HepG2 (cell line): ENCODE measurements around the gene ETF1. TPM values are rescaled to one million over a fixed set of nuclear protein-coding genes. Genes with fewer than 3 reads are reported as not detected.

ENCODE experiments used
- AGO1 ChIP-seq: fragments of 200-400 bp; formaldehyde crosslinking; IDR thresholded peaks from 2 replicates; pipeline ENCODE4 v1.6.1; 2017; ENCODE audit warnings: mild to moderate bottlenecking, low read depth, low read length, moderate library complexity; ENCODE audit not compliant: poor library complexity, severe bottlenecking
- CCDC6 ChIP-seq: sonication (generic); formaldehyde crosslinking; IDR thresholded peaks from 2 replicates; pipeline ENCODE4 v1.8.1; 2022; ENCODE audit warnings: mild to moderate bottlenecking, missing genetic modification reagents, moderate library complexity
- CREB1 ChIP-seq, 2 experiments: fragments of 450-650 bp in 1 of 2; IDR thresholded peaks; 2 replicates each; pipeline ENCODE4 v1.6.1; 2016 to 2017; ENCODE audit warnings: control low read depth in 1 of 2, mild to moderate bottlenecking in 1 of 2, missing compliant biosample characterization in 1 of 2, missing genetic modification characterization in 1 of 2
- KDM5A ChIP-seq: fragments of 200-600 bp; sonication (generic); IDR thresholded peaks from 2 replicates; pipeline ENCODE4 v1.7.0; 2018; ENCODE audit warnings: antibody characterized with exemption, mild to moderate bottlenecking, low read length, borderline replicate concordance
- NFIB ChIP-seq: sonication (generic); formaldehyde crosslinking; IDR thresholded peaks from 2 replicates; pipeline ENCODE4 v1.9.0; 2021; ENCODE audit warnings: missing genetic modification reagents, mild to moderate bottlenecking, borderline replicate concordance
- PAWR ChIP-seq: sonication (generic); formaldehyde crosslinking; IDR thresholded peaks from 2 replicates; pipeline ENCODE4 v1.4.0; 2020; ENCODE audit warnings: missing genetic modification reagents, mild to moderate bottlenecking, borderline replicate concordance
- RBM22 ChIP-seq: fragments of 200-400 bp; formaldehyde crosslinking; optimal IDR thresholded peaks from 2 replicates; pipeline ENCODE3; 2017; ENCODE audit warnings: mild to moderate bottlenecking, low read length, moderate library complexity
- RNF2 ChIP-seq: fragments of 450-650 bp; conservative IDR thresholded peaks from 2 replicates; pipeline ENCODE4 v1.6.1; 2016; ENCODE audit warnings: low read depth
- SAFB2 ChIP-seq: sonication (generic); formaldehyde crosslinking; IDR thresholded peaks from 2 replicates; pipeline ENCODE4 v1.5.1; 2020; ENCODE audit warnings: missing genetic modification reagents, low read depth, mild to moderate bottlenecking, borderline replicate concordance
- SRSF1 ChIP-seq: fragments of 200-400 bp; formaldehyde crosslinking; optimal IDR thresholded peaks from 2 replicates; pipeline ENCODE3; 2017; ENCODE audit warnings: mild to moderate bottlenecking, low read depth, low read length, moderate library complexity
- SSRP1 ChIP-seq: IDR thresholded peaks from 2 replicates; pipeline ENCODE4 v1.6.1; 2016; ENCODE audit warnings: control low read depth
- TAF1 ChIP-seq: sonication (generic); formaldehyde crosslinking; IDR thresholded peaks from 2 replicates; pipeline ENCODE4 v1.4.0; 2020; ENCODE audit warnings: missing genetic modification reagents
- ZNF17 ChIP-seq: sonication (generic); formaldehyde crosslinking; IDR thresholded peaks from 2 replicates; pipeline ENCODE4 v1.5.0; 2020; ENCODE audit warnings: mild to moderate bottlenecking, missing genetic modification reagents
- ZNF24 ChIP-seq: fragments of 450-650 bp; IDR thresholded peaks from 2 replicates; pipeline ENCODE4 v1.6.1; 2017; ENCODE audit warnings: antibody characterized with exemption, mild to moderate bottlenecking
- ZNF331 ChIP-seq: sonication (generic); formaldehyde crosslinking; IDR thresholded peaks from 2 replicates; pipeline ENCODE4 v1.4.0; 2020; ENCODE audit warnings: missing genetic modification reagents
- ZNF670 ChIP-seq: sonication (generic); formaldehyde crosslinking; IDR thresholded peaks from 2 replicates; pipeline ENCODE4 v1.8.0; 2022; ENCODE audit warnings: mild to moderate bottlenecking, missing genetic modification reagents, borderline replicate concordance
- polyA plus RNA-seq, 8 experiments: library from polyadenylated mRNA; depleted of rRNA in 3 of 8; stranded (reverse) in 7 of 8; unstranded in 1 of 8; fragments of >200 nt; fragmentation: Illumina TruSeq in 4 of 8; extraction: Trizol in 4 of 8; gene quantifications; 2 replicates each; pipeline versions ENCODE4 v1.2.1 to v1.2.3, GENCODE V29; 2011 to 2016; ENCODE audit warnings: low read depth in 4 of 8, missing spikeins in 1 of 8, mixed read lengths in 1 of 8; ENCODE audit not compliant: insufficient read depth in 1 of 8
- total RNA-seq, 5 experiments: library from RNA; depleted of rRNA; stranded (reverse); fragments of >200 nt; fragmentation: Illumina TruSeq; extraction: Trizol; gene quantifications; 2 replicates each; pipeline ENCODE4 v1.2.3, GENCODE V29; 2016; ENCODE audit warnings: low read depth in 1 of 5
- TF ChIP-seq, protein P1 (sequence below): sonication (generic); formaldehyde crosslinking; conservative IDR thresholded peaks from 2 replicates; pipeline ENCODE4 v1.4.0; 2020; ENCODE audit warnings: mild to moderate bottlenecking, missing genetic modification reagents, moderate library complexity
- TF ChIP-seq, protein P2 (sequence below): sonication (generic); formaldehyde crosslinking; IDR thresholded peaks from 2 replicates; pipeline ENCODE4 v1.4.0; 2020; ENCODE audit warnings: mild to moderate bottlenecking, missing genetic modification reagents
- TF ChIP-seq, protein P3 (sequence below): sonication (generic); formaldehyde crosslinking; IDR thresholded peaks from 2 replicates; pipeline ENCODE4 v1.5.0; 2020; ENCODE audit warnings: missing genetic modification reagents

The ETF1 gene
- total and polyA plus RNA-seq, 2 of the 13 experiments (the other 11 are each of a cell fraction or from before 2014, with no cell fraction given): 52.1 to 184 TPM

DNA sequence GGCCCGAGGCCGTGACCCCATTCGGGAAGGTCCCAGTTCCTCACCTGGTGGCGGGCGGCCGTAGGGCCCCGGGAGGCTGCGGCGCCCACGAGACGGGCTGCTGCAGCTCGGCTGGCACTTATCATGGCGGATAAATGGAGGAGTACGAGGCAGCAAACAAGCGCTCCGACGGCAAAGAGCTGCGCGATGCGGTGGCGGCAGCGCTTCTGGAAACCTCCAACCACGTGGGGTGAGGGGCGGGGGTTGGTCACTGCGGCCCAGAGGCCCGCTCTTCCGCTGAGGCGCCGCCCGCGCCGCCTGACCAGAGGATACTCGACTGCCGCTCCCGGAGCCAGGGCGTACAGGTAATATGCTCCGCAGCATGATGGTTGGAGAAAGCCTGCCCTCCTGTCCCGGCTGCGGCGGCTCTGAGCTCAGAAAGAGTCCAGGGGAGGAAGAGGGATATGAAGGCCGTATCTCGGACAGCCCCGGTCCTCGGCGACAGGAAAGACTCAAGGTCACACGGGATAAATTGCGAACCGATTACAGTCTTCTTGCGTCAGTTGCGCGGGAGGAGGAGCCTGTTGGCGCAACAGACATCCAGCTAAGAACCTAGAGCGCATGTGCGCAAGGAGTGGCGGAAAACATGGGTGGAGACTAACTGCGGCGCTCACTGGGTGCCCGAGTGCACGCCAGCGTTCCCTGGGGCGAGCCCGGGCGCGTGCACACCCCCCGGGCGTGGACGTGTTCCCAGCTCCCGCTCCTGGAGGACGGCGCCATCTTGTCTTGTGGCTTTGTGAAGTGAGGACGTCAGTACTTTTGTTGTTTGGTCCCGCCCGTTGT is 32.4 kb upstream of the ETF1 start, which contains the start of gene HSPA9 (continued):
- TF ChIP-seq, protein P1, sequence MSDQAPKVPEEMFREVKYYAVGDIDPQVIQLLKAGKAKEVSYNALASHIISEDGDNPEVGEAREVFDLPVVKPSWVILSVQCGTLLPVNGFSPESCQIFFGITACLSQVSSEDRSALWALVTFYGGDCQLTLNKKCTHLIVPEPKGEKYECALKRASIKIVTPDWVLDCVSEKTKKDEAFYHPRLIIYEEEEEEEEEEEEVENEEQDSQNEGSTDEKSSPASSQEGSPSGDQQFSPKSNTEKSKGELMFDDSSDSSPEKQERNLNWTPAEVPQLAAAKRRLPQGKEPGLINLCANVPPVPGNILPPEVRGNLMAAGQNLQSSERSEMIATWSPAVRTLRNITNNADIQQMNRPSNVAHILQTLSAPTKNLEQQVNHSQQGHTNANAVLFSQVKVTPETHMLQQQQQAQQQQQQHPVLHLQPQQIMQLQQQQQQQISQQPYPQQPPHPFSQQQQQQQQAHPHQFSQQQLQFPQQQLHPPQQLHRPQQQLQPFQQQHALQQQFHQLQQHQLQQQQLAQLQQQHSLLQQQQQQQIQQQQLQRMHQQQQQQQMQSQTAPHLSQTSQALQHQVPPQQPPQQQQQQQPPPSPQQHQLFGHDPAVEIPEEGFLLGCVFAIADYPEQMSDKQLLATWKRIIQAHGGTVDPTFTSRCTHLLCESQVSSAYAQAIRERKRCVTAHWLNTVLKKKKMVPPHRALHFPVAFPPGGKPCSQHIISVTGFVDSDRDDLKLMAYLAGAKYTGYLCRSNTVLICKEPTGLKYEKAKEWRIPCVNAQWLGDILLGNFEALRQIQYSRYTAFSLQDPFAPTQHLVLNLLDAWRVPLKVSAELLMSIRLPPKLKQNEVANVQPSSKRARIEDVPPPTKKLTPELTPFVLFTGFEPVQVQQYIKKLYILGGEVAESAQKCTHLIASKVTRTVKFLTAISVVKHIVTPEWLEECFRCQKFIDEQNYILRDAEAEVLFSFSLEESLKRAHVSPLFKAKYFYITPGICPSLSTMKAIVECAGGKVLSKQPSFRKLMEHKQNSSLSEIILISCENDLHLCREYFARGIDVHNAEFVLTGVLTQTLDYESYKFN (CRISPR knock-in tag): peak; percentile 52; the same call in 1 of the 2 replicates
- TF ChIP-seq NFIB (CRISPR knock-in tag) (0 out of 2 replicates have a peak, but pooled peaks have one; percentile 22), KDM5A (peak; percentile 87), ZNF331 (CRISPR knock-in tag) (peak; percentile 37), ZNF24 (no peak), CREB1 (IDR thresholded peaks at IDR 0.05) (peak; percentile 65), CREB1 (CRISPR knock-in tag; IDR thresholded peaks at IDR 0.05) (peak; percentile 89), ZNF17 (CRISPR knock-in tag) (no peak), RBM22 (peak; percentile 81), AGO1 (no peak), RNF2 (peak; percentile 86), CCDC6 (CRISPR knock-in tag) (peak; percentile 82), SSRP1 (no peak), TAF1 (peak; percentile 85), PAWR (CRISPR knock-in tag) (no peak), SAFB2 (peak; percentile 80; the same call in 1 of the 2 replicates), ZNF670 (CRISPR knock-in tag) (0 out of 2 replicates have a peak, but pooled peaks have one; percentile 80), SRSF1 (peak; percentile 46)
- TF ChIP-seq, protein P2, sequence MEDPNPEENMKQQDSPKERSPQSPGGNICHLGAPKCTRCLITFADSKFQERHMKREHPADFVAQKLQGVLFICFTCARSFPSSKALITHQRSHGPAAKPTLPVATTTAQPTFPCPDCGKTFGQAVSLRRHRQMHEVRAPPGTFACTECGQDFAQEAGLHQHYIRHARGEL (CRISPR knock-in tag): no peak; the same call in 1 of the 2 replicates
- TF ChIP-seq, protein P3, sequence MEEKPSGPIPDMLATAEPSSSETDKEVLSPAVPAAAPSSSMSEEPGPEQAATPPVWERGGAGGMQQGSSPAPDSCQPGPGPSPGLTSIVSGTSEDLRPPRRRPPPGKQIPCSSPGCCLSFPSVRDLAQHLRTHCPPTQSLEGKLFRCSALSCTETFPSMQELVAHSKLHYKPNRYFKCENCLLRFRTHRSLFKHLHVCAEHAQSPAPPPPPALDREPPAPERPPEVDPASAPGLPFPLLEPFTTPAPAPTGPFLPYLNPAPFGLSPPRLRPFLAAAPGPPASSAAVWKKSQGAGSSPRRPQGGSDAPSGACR (CRISPR knock-in tag): 0 out of 2 replicates have a peak, but pooled peaks have one; percentile 82
